Measurements from ENCODE around the gene PGBD5. TPM values are rescaled to one million over a fixed set of nuclear protein-coding genes. Genes with fewer than 3 reads are reported as not detected.
A peak's percentile ranks its signal among the peaks of the same experiment; 100 is the strongest.

PGBD5 gene
- polyA plus RNA-seq, 3 donors: 7.4 to 8.7 (median 7.7) TPM

- no peak for DNase-seq
Measured at GRCh38 chr1:230379462-230379861, 46.7 kb downstream of the PGBD5 start.

GRCh38 chr1:230377851-230378250, 48.3 kb downstream of the PGBD5 start:
- DNase-seq: no peak

GRCh38 chr1:230377324-230377723, 48.8 kb downstream of the PGBD5 start:
- no peak for DNase-seq

GRCh38 chr1:230376296-230376695, 49.8 kb downstream of the PGBD5 start:
- no peak for DNase-seq

GRCh38 chr1:230375780-230376179, 50.4 kb downstream of the PGBD5 start:
- DNase-seq: no peak

GRCh38 chr1:230375147-230375546, 51.0 kb downstream of the PGBD5 start:
- DNase-seq: no peak

GRCh38 chr1:230371923-230372703, 54.0 kb downstream of the PGBD5 start:
- DNase-seq: no peak

- DNase-seq: no peak
Measured at GRCh38 chr1:230370109-230370508, 56.0 kb downstream of the PGBD5 start.

GRCh38 chr1:230368871-230369270, 57.3 kb downstream of the PGBD5 start:
- no peak for DNase-seq

- DNase-seq: no peak
Measured at GRCh38 chr1:230368363-230368762, 57.8 kb downstream of the PGBD5 start.

GRCh38 chr1:230366504-230366915, 59.6 kb downstream of the PGBD5 start:
- no peak for DNase-seq

- no peak for DNase-seq
Measured at GRCh38 chr1:230365723-230366307, 60.3 kb downstream of the PGBD5 start.

GRCh38 chr1:230362949-230363348, 63.2 kb downstream of the PGBD5 start:
- no peak for DNase-seq

- no peak for DNase-seq
Measured at GRCh38 chr1:230361941-230362340, 64.2 kb downstream of the PGBD5 start.

GRCh38 chr1:230359992-230360668, 66.0 kb downstream of the PGBD5 start:
- DNase-seq: peak; percentile 42

- no peak for DNase-seq
Measured at GRCh38 chr1:230356869-230357794, 69.0 kb downstream of the PGBD5 start.

- DNase-seq: no peak
Measured at GRCh38 chr1:230356190-230356589, 69.9 kb downstream of the PGBD5 start.

- DNase-seq: no peak
Measured at GRCh38 chr1:230355594-230355993, 70.5 kb downstream of the PGBD5 start.

GRCh38 chr1:230355128-230355527, 71.0 kb downstream of the PGBD5 start:
- no peak for DNase-seq

- DNase-seq: no peak
Measured at GRCh38 chr1:230354005-230354404, 72.1 kb downstream of the PGBD5 start.

GRCh38 chr1:230352537-230352936, 73.6 kb downstream of the PGBD5 start:
- DNase-seq: peak; percentile 27

GRCh38 chr1:230351983-230352382, 74.1 kb downstream of the PGBD5 start:
- DNase-seq: no peak
